GM19372 (cell line): ENCODE data around the gene CKM.
"Not testable (repeated sequence)": the region's sequence is repeated elsewhere in the genome, so short reads cannot be mapped to it uniquely, and the experiment has no call there.

Experiments
- ATAC-seq: cut with Tn5 transposase; IDR thresholded peaks from one replicate; pipeline ENCODE4 v1.9.1; 2021; ENCODE audit warnings: mild to moderate bottlenecking, low read depth, moderate library complexity; ENCODE audit not compliant: unreplicated experiment

The CKM gene

DNA sequence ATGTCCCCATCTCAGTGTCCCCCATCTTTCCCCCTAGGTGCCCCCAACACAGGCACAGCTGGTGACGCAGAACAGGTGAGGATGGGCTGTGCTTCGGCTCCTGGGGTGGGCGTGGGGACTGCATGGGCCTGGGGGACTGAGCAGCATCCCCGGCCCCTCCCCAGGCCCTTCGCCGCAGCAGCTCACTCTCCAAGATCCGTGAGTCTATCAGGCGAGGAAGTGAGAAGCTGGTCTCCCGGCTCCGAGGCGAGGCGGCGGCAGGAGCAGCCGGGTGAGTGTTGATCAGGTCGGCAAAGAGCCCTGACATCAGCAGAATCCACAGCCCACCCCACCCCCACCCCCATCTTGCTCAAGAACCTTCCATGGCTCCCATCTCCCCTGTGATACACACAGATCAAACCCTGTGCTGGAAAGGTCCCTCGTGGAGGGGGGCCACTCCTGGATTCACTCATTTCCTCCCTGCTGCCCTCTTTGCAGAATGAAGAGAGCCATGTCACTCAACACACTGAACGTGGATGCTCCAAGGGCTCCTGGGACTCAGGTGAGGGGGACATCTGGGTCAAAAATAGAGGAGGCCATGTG is 27.9 kb upstream of the CKM start:
- ATAC-seq, result no peak

DNA sequence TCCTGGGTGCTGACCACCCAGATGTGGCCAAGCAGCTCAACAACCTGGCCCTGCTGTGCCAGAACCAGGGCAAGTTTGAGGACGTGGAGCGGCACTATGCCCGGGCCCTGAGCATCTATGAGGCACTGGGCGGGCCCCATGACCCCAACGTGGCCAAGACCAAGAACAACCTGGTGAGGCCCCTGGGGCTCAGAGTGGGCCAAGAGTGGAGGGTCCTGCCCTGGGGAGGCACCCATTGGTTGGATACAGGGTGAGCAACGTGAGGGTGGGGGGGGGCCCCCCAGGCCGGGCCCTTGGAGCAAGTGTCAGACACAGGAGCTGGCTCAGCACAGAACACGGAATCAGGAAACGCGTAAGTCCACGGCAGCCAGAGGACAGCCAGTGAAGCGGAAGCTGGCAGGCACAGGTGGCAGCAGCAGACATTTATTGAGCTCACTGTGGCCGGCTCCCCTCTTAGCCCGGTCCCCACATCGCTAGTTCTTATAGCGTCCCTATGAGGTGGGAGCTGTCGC is 26.8 kb upstream of the CKM start:
- ATAC-seq, result no peak

DNA sequence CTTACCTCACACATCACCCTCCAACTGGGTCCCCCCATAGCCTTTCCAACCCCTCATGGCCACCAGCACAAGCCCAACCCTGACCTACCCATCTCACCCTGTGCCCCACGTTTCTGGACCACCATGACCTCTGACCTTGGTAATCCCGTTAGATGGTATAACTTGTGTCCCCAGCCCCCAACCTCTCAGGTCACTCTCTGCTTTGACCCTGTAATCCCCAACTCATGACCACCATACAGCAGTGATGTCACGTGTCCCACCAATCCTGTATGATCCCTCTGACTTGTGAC is 26.4 kb upstream of the CKM start:
- ATAC-seq, result no peak

DNA sequence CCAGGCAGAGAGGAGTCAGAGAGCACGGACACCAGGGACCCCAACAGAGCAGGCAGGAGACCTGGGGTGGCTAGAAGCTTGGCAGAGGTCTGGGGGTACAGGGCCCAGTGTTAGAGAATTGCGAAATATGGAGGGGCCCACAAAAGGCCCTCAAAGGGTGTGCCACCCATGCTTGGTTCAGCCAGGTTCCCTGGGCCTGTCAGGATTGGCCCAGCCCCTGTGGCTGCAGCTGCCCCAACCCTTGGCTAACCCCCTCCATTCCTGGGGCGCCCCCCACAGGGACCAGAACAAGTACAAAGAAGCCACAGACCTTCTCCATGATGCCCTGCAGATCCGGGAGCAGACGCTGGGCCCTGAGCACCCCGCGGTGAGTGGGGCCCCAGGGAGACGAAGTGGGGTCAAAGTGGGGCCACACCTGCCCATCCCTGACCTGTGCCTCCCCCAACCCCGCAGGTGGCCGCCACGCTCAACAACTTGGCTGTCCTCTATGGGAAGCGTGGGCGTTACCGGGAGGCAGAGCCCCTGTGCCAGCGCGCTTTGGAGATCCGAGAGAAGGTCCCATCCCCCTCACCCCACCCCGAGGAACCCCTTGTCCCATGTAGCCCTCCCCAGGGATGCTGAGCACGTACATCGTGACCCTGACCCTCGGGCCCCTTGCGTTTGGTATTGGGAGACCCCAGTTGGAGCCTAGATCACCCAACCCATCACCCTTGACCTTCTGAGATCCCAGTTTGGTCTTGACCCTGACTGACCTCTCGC is 25.9 kb upstream of the CKM start:
- ATAC-seq, result no peak

DNA sequence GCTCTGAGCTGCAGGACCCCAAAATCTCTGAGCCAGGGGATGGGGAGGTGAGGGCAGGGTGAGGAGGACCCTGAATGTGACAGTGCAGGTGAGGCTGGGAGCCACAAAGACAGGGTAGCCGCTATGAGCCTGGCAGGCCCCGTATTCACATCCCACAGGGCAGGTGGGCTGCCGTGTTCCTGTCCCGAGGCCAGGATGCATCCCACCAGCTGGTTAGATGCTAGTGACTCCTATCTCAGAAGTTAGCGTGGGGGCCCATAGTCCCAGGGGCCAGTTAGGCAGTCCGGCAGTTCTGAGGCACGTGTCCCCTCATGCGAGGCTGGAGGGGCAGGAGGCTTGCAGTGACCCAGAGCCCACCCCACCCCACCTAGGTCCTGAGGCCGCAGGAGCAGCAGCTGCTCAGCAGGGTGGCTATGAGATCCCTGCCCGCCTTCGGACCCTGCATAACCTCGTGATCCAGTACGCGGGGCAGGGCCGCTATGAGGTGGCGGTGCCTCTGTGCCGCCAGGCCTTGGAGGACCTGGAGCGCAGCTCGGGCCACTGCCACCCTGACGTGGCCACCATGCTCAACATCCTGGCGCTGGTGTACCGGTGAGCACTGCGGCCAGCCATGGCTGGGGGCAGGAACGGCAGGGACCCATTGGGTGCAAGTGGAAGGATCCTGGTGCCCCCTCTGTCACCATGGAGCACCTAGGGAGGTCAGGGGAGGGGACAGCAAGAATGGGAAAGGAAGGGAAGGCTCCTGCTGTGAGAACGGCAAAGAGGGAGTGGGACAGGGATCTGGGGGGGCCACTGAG is 25.1 kb upstream of the CKM start:
- ATAC-seq, result no peak

DNA sequence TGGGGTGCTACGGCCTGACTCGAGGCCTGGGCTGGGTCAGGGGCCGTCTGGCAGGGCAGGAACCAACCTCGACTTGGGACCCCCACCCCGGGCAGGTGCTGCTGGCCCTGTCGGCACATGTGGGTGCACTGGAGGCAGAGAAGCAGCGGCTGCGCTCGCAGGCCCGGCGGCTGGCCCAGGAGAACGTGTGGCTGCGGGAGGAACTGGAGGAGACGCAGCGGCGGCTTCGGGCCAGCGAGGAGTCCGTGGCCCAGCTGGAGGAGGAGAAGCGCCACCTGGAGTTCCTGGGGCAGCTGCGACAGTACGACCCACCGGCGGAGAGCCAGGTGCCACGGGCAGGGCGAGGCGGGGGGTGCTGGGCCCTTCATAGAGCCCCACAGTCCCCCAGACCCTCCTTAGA is 23.8 kb upstream of the CKM start:
- ATAC-seq, result no peak

DNA sequence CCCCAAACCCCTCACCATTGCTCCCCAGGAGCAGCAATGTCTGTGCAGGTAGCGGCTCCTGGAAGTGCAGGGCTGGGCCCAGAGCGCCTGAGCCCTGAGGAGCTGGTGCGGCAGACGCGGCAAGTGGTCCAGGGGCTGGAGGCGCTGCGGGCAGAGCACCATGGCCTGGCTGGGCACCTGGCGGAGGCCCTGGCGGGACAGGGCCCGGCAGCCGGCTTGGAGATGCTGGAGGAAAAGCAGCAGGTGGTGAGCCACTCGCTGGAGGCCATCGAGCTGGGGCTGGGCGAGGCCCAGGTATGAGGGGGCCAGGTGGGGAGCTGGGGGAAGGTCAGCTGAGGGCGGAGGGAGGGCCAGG is 22.8 kb upstream of the CKM start:
- no peak for ATAC-seq

DNA sequence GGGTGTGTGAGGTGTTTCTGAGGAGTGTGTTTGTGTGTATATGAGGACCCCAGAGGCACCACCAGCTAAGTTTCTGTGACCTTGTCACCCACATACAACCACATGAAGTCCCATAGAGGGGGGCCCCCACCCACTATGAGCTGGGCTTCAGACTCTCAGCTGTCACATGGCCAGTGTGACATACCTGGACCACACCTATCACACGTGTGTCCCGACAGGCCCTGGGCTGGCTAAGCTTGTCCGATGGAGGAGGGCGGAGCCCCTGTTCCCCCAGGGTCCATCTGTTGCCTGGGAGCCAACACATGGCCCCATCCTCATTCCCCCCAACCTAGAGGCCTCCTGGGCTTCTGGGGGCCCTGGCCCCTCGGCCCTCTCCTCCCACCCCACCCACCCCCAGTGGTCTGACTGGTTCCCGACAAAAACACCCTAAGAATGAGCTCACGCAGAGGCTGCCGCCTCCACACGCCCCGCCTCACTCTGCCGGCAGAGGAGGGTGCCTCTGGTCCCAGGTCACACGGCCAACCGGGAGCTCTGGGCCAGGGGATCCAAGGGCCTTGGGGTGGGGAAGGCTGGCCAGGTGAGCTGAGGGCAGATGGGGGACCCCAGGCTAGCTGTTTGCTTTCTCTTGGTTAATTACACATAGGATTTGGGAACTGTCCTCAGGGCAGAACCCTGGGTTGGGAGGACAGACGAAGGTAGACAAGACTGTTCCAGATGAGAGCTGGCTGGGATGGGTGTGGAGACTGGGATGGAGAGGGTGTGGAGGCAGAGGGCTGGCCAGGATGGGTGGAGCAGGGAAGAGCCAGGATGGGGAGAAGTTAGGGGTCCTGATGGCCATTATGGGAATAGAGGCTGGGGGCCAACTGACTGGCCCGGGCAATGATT is 22.2 kb upstream of the CKM start:
- no peak for ATAC-seq

DNA sequence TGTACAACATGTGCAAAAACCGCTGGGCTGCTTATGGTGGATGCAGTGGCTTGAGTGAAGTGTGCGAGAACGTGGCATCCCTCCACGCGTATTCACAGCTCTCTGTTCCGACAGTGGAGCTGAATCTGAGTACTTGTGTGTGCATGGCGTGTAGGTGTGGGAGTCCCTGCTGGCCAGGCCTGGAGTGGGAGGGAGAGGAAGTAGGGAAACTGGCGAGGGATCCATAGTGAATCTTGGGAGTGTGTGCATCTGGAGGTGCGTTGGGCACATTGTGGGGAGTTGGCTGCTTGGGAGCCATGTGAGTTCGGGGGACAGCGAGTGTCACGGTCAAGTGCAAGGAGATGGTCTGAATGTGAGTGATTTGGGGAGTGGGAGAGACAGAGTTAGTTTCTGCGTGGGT is 20.2 kb upstream of the CKM start:
- no peak for ATAC-seq

DNA sequence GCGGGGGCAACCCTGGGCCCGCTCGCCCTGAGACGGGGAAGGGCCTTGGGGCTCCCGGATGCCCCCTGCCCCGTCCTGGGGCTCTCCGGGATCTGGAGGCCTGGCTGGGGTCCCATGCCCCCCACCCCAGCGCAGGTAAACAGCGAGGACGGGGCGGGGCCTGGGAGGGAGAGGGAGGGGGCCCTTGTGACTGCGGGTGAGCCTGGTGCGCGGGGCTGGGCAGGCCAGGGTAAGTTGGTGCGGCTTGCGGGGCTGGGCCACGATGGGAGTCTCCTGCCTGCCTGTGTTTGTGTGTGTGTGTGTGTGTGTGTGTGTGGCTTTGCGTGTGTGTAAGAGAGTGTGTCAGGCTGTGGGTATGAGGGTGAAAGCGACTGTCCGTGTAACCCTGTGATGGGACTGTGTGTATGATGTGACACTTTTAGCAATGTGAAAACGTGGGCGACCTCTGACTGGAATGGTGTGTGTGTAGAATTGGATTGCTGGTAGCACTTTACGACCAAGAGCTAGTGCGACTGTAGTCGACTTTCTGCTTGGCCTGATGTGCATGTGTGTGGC is 18.3 kb upstream of the CKM start:
- no peak for ATAC-seq

DNA sequence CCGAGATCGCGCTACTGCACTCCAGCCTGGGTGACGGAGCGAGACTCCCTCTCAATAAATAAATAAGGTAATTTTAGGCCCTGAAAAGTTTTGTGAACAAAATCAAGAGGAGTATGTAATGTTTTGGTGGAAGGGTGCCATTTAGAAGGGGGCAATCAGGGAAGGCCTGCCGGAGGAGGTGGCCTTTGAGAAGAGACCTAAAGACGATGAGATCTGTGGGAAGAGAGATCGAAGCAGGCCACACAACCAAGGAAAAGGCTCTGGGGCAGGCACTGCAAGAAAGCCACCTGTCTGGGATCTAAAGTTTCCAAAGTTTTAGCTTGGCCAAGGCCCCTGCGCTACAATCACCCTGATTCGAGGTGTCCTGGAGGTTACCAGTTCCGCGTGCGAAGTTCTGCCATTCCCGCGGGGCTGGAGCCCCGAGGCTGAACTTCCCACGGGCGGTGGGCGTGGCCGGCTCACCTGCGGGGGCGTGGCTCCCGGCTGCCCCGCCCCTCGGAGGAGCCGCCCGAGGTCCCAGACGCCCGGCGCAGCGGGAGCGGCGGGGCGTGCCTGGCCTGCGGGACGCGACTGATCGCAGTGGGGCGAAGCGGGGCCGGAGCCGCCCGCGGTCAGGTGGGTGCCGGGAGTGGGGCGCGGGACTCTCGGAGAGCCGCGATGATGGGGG is 17.7 kb upstream of the CKM start, which contains the start of gene KLC3:
KLC3 (plus strand) TSS at position 519 of the 667 bp plus-strand sequence. CDS start 4,792 bp downstream, outside the sequence.
- no peak for ATAC-seq

DNA sequence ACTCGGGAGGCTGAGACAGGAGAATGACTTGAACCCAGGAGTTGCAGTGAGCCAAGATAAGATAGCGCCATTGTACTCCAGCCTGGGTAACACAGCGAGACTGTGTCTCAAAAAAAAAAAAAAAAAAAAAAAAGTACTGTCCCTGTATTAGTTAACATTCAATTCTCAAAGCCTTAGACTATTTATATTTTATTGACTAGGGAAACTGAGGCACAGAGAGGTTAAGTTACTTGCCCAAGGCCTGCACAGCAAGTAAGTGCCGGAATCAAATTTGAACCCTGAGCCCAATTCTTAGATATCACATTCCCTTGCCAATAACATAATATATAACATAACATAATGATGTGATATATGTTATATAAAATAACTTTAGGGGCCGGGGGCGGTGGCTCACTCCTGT is 17.0 kb upstream of the CKM start:
- no peak for ATAC-seq

DNA sequence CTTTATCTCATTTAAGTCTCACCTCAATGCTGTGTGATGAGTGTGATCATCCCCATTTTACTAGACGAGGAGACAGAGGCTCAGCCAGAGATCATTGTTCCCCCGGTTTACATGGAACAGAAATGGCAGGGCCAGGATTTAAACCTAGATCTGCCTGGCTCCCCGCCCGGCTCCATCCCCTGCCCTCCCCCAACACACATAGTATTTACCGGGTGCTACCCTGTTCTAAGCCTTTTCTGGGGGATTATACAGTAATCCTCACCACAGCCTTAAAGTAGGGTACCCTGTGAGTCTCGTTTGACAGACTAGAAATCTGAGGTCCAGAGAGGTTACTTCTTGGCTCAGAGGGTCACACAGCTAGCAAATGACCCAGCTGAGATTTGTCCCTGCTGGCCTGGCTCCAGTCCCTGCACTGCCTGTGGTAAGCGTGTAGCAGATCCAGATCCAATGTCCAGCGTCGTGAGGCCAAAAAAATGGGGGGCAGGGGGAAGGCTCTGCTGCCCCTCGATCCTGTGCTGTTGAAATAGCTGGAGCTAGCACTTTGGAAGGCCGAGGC is 14.1 kb upstream of the CKM start:
- ATAC-seq, result no peak

DNA sequence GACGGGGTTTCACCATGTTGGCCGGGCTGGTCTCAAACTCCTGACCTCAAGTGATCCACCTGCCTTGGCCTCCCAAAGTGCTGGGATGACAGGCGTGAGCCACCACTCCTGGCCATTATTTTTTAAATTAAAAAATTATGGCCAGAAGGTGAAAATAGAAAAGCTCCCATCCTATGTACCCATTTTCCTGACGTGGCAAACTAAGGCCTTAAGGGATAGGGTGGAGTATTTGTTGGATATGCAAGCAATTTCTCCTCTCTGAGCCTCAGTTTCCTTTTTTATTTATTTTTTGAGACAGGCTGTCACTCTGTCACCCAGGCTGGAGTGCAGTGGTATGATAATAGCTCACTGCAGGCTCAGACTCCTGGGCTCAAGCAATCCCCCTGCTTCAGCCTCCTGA is 12.2 kb upstream of the CKM start:
- ATAC-seq, result not testable (repeated sequence)

DNA sequence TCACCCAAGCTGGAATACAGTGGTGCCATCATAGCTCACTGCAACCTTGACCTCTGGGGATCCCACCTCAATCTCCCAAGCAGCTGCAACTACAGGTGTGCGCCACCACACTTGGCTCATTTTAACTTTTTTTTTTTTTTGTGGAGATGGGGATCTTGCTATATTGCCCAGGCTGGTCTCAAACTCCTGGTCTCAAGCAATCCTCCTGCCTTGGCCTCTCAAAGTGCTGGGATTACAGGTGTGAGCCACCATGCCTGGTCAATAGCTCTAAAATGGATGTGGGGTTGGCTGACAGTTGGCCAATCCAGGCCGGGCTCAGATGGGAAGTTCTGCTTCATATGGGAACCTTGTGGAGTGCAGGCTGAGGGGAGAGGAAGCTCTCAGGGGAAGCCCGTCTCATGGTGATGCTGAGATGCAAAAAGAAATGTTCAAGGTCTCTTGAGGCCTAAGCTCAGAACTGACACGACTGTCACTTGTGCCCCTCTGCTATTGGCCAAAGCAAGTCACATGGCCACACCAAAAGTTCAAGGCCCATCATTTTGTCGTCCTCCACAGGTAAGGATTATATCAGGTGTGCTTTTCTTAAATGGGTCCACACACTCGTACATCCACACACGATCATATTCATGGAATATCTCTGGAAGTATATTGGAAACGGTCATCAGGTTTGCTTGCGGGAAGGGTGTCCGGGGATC is 11.1 kb upstream of the CKM start:
- ATAC-seq, result no peak

DNA sequence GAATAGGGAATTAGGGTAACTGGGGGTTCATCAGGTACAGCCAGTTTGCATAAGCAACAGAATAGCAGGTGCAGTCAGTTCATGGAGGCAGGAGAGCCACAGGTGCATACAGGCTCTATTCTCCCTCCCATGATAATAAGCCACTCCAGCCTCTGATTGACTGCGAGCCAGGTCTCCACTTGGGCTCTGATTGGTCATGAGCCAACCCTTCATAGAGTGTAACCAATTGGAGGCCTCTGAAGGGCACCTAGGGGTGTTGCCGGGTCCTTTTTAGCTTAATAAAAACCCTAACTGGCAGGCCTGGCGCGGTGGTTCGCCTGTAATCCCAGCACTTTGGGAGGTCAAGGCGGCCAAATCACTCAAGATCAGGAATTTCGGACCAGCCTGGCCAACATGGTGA is 8.7 kb upstream of the CKM start:
- no peak for ATAC-seq

DNA sequence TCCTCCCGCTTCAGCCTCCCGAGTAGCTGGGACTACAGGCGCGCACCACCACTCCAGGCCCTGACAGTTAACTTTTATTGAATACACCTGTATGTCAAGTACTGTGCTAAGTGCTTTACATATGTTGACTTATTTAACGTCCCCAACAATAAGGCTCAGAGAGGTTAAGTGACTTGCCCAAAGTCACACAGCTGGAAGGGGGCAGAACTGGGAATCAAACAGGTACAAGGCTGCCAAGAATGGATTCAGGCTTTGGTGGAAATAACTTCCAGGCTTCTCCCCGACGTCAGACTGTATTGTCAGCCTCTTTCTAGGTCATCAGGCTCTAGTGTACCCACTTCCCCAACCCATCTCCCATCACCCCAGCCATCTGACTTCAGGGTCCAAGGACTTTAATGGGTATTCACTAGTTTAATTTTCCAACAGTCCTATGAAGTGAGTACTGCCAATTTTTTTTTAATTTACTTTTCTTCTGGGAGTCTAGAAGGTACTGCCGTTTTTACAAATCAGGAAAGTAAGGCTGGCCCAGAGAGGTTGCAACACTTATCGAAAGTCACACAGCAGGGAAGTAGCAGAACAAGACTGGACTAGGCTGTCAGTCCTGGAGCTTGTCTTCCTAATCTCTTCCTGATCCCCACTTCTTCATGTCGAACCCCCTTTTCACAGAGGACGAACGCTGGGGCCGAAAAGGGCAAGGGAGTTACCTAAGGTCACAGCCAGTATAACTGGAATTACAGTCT is 4.9 kb upstream of the CKM start:
- ATAC-seq, result no peak

DNA sequence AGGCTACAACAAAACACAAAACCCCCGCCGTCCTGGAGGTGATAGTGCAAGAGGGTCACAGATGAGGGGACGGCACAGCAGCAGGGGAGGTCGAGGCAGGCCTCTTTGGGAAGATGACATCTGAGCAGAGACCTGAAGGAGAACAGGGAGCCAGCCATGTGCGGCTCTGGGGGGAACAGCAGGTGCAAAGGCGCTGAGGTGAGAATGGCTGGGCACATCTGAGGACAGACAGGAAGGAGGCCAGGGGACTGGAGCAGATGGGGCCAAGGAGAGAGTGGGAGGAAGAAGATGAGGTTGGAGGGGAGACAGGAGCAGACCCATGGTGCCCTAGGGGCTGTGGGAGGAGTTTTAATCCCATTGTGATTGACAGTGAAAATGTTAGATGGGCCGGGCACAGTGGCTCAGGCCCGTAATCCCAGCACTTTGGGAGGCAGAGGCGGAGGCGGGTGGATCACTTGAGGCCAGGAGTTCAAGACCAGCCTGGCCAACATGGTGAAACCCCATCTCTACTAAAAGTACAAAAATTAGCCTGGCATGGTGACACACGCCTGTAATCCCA is 1.8 kb upstream of the CKM start:
- no peak for ATAC-seq
